SK-N-SH (cell line): ENCODE measurements around the gene RAPH1.

Experiments
- CTCF ChIP-seq: fragments of 200-600 bp; sonication (generic); IDR thresholded peaks from 2 replicates; pipeline ENCODE4 v1.6.1; 2017; ENCODE audit warnings: antibody characterized with exemption, mild to moderate bottlenecking, moderate library complexity
- PBX3 ChIP-seq: IDR thresholded peaks from 2 replicates; pipeline ENCODE4; 2012
- RCOR1 ChIP-seq: fragments of 150-350 bp; IDR thresholded peaks from 2 replicates; pipeline ENCODE4 v1.6.1; 2017; ENCODE audit warnings: antibody characterized with exemption, low read length
- REST ChIP-seq: IDR thresholded peaks from 2 replicates; pipeline ENCODE4 v1.6.1; 2012; ENCODE audit warnings: mild to moderate bottlenecking, low read depth, low read length, moderate library complexity
- RXRA ChIP-seq: IDR thresholded peaks from 2 replicates; pipeline ENCODE4 v1.4.0; 2012; ENCODE audit warnings: low read depth, mild to moderate bottlenecking, borderline replicate concordance
- USF2 ChIP-seq: fragments of 150-350 bp; IDR thresholded peaks from 2 replicates; pipeline ENCODE4 v1.6.1; 2017; ENCODE audit warnings: antibody characterized with exemption, low read length, low read depth, borderline replicate concordance
- YY1 ChIP-seq: IDR thresholded peaks from 2 replicates; pipeline ENCODE4 v1.4.0; 2012; ENCODE audit warnings: low read depth, mild to moderate bottlenecking
- TF ChIP-seq, protein P1 (sequence below): IDR thresholded peaks from 2 replicates; pipeline ENCODE4 v1.4.0; 2012; ENCODE audit warnings: low read depth, borderline replicate concordance

DNA sequence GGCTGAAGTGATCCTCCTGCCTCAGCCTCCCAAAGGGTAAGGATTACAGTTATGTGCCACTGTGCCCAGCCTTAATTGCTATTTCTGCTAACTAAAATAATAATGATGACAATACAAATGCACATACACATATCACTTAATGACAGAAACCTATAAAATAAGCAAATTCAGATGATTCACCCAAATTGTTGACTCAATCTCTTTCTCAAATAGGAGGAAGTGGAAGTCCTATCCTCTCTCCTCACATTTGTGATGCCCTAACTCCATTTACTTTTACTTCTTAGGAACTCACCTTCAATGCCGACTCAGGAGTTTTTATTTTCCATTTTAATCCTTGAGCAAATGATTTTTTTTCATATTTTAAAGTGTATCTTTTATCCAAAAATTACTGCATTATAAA, 24.5 kb upstream of the RAPH1 start:
- TF ChIP-seq CTCF (no peak), RXRA (no peak), USF2 (no peak), PBX3 (no peak), RCOR1 (no peak), YY1 (no peak), REST (no peak)
- TF ChIP-seq, protein P1, sequence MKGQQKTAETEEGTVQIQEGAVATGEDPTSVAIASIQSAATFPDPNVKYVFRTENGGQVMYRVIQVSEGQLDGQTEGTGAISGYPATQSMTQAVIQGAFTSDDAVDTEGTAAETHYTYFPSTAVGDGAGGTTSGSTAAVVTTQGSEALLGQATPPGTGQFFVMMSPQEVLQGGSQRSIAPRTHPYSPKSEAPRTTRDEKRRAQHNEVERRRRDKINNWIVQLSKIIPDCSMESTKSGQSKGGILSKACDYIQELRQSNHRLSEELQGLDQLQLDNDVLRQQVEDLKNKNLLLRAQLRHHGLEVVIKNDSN = no peak
